GM19023 (cell line): ENCODE measurements around the gene HNRNPH1.

Source experiments
- ATAC-seq: cut with Tn5 transposase; IDR thresholded peaks from one replicate; pipeline ENCODE4 v1.9.1; 2021; ENCODE audit warnings: mild to moderate bottlenecking, moderate library complexity; ENCODE audit not compliant: unreplicated experiment

The HNRNPH1 gene

DNA sequence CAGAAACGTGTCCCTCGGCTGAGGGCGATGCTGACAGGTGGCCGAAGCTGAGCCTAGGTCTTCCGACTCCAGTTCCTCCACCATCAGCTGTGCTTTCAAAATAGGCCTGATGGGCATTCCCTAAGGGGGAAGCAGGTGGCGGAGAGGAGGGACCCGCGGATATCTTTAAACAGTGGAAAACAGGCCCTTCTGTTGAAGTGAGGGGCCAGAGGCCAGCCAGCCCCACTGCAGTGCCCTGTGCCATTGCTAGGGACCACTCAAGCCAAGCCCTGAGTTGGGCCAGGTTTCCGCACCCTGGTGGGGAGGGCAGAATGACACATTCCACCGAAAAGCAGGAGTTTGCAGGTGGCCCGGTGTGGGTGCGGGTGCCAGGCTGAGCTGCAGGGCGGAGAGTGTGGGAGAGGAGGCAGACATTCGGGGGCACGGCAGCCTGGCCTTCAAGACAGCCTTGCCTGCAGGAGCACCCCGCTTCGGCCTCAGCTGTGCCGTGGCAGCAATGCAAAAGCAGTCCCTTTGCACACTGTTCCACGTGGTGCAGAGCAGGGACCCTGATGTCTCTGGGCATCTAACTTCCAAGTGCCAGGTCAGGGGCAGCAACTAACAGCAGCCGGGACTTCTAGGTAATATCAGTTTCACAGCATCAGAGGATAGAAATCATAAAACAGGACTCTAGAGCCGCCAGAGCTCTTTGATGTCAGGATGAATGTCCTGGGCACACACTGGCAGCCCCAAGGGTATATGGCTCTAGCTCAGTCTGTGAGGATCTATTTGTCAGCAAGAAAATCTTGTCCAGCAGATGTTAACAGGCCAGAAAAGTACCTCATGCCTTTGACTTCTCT, 17.2 kb downstream of the HNRNPH1 start:
- ATAC-seq = no peak

- ATAC-seq = no peak
Measured at GRCh38 chr5:179605026-179605833, 18.2 kb downstream of the HNRNPH1 start.

GRCh38 chr5:179603308-179603707, 20.2 kb downstream of the HNRNPH1 start:
- no peak for ATAC-seq

DNA sequence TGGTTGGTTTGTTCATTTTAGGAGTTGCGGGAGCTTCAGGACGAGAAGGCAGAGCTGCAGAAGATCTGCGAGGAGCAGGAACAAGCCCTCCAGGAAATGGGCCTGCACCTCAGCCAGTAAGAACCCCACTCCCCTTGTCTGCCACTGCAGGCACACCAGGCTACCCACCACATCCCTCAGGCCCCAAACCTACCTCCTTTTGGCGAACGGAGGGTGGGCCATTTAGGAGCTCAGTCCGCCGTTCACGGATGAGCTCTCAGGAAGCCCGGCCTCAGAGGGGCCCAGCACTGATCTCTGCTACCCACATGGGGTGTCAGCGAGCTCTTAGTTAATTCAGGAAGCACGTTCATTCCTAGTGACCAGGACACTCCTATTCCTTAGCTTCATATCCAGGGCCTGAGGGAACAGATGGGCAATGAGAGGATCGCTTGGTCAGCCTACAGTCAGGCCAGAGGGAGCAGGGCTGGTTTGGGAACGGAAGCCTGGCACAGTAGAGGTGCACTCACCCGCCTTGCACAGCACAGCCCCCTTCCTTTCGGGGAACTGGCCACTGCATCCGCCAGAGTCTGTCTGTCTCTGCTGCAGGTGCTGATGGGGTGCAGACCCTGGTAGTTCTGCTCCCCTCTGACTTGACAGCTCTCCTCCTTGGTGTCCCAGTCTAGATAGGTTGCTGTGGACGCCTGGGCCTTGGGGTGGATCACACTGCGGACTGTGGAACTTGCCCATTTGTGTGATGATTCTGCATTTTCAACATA, 21.4 kb downstream of the HNRNPH1 start:
- no peak for ATAC-seq

DNA sequence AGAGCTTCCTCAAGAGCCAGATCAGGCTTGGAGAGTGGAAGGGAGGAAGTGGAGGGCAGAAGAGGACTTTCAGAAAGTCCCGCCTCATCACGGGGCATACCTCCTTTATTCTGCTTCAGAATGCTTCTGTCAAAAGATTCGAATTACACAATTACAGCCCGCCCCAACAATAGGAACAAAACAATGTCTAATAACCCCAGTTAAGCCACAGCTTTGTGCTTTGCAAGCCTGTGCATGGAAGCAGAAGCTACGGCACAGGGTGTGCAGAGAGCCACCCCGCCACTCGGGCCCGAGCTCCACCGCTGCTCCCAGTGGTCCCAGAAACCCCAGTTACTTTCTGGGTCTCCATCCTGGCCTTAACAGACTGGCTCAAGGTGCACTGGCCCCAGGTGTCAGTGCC, 23.5 kb downstream of the HNRNPH1 start:
- ATAC-seq = no peak

GRCh38 chr5:179599566-179599965, 23.9 kb downstream of the HNRNPH1 start:
- ATAC-seq = no peak

GRCh38 chr5:179599100-179599499, 24.4 kb downstream of the HNRNPH1 start:
- no peak for ATAC-seq

DNA sequence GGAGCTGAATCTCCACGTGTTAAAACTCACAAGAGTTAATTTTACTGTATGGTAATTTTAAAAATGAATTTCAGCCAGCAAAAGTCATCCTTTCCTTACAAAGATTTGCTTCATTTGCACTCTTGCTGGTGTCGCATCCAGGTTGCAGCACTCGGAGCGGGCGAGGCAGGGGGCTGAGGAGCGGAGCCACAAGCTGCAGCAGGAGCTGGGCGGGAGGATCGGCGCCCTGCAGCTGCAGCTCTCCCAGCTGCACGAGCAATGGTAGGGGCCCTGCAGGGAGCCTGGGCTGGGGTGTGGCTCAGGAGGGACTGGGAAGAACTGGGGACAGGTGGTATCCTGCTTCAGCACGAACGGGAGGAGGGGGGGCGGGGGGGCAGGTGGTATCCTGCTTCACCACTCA, 27.1 kb downstream of the HNRNPH1 start:
- no peak for ATAC-seq

DNA sequence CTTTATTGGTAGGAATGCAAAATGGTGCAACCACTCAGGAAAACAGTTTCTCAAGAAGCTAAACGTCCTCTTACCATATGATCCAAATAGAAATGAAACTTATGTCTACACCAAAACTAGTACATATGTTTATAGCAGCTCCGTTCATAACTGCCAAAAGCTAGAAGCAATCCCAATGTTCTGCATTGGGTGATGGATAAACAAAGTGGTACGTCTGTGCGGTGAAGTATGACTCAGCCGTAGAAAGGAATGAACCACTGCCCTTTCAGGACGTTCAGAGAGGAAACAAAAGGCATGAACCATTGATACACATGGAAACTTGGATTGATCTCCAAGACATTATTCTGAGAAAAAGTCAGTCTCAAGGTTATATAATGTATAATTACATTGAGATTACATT, 27.6 kb downstream of the HNRNPH1 start:
- no peak for ATAC-seq

DNA sequence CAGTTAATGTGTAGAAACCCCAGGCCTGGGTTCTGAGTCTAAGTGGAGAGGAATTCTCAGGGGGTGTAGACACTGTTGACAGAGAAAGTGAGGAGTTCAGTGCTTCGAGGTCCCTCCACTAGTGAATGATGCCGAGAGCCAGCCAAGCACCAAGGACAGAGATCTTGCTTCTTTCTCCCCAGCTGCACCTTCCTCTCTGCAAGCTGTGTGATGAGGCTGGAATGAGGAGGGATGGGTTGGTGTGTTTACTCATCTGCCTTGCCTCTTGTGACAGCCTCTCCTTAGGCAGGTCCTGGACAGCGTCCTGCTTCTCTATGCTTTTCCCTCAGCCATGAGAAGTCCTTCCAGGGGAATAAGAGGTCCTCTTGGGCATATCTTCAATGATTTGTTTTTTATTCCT, 35.3 kb downstream of the HNRNPH1 start:
- no peak for ATAC-seq

- no peak for ATAC-seq
Measured at GRCh38 chr5:179585941-179586401, 37.5 kb downstream of the HNRNPH1 start.

DNA sequence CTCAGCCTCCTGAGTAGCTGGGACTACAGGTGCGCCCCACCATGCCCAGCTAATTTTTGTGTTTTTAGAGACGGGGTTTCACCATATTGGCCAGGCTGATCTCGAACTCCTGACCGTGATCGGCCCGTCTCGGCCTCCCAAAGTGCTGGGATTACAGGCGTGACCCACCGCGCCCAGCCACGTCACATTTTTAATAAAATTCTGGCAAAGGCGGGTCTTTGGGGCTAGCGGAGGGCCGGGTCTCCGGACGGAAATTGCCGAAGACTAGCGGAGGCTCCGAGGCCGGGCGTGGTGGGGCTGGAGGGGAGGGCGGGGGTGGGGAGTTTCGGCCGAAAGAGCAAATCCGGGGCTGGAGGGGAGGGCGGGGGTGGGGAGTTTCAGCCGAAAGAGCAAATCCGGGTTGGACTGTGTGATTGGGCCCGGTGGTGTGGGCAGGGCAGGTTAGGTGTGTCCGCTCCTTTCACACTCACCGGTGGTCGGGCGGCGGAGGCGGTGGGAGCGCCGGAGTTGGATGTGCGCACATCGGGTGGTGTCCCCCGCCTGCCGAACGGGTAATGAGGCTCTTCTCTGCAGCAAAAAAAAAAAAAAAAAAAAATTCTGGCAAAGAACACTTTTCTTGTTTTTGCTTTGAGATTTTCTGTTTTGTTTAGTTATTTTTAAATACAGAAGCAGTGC, 46.0 kb downstream of the HNRNPH1 start:
- ATAC-seq = no peak

GRCh38 chr5:179572386-179572785, 51.1 kb downstream of the HNRNPH1 start:
- no peak for ATAC-seq

DNA sequence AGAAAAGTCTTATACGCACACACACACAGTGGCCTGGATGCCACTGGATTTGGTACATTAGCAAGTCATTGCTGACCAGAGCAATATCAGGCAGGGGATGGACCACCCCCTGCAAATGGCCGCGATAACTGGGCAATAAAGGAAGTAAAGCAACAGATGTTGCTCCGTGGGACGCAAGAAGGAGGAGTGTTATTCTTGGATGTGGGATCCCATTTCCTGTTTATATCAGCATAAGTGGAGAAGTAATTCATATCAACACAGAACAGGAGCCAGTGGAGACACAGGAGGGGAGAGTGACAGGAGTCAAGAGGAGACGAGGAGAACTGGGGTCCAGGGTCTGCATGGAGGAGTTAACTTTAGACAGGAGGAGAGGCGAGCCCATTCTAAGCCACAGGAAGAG, 54.8 kb downstream of the HNRNPH1 start:
- no peak for ATAC-seq

DNA sequence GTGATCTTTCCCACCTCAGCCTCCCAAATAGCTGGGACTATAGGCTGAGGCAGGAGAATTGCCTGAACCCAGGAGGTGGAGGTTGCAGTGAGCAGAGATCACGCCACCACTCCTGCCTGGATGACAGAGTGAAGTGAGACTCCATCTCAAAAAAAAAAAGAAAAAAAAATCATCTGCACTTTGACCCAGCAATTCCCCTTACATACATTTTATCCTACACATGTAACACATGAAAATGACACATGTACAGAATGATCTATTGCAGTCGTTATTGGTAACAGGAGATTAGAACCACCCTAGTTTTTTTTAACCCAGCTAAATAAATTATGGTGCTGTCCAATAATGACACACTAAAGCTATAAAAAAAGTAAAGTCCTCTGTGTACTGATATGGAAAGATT, 58.9 kb downstream of the HNRNPH1 start:
- ATAC-seq = no peak
